PC-9 (cell line): ENCODE results near the gene RAB5B.

Experiments
- EZH2 ChIP-seq: fragments of 200-600 bp; sonication (generic); IDR thresholded peaks from 2 replicates; pipeline ENCODE4 v1.8.0; 2017; ENCODE audit warnings: antibody characterized with exemption, low read depth
- TF ChIP-seq, protein P1 (sequence below): fragments of 200-600 bp; sonication (generic); conservative IDR thresholded peaks from 2 replicates; pipeline ENCODE4 v1.6.1; 2017; ENCODE audit warnings: mixed run types, antibody characterized with exemption, mild to moderate bottlenecking, moderate library complexity

DNA sequence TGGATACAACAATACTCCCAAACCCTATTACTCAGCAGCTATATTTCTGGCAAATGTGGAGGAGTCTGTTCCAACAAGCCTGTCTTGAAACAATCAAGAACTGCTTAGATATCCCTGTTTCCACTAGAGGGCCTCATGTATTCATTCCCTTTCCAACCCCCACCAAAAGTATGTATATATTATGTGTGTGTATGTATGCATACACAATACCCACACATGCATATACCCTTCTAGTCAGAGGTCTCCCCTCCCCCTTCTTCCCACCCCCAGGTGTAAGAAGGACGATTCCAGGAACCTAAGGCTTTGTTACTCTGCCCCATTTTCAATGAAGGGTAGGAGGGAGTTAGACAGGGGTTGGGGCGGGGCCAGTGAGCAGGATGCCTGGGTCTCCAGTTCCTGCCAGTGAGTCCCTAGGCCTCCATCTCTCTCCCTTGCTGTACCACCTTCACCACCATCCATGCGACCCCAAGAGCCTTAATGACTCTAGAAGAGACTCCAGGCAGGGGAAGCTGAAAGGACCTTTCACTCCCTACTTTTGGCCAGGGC is 43.0 kb upstream of the RAB5B start, which contains the start of gene DGKA:
- TF ChIP-seq EZH2: no peak
- TF ChIP-seq, protein P1, sequence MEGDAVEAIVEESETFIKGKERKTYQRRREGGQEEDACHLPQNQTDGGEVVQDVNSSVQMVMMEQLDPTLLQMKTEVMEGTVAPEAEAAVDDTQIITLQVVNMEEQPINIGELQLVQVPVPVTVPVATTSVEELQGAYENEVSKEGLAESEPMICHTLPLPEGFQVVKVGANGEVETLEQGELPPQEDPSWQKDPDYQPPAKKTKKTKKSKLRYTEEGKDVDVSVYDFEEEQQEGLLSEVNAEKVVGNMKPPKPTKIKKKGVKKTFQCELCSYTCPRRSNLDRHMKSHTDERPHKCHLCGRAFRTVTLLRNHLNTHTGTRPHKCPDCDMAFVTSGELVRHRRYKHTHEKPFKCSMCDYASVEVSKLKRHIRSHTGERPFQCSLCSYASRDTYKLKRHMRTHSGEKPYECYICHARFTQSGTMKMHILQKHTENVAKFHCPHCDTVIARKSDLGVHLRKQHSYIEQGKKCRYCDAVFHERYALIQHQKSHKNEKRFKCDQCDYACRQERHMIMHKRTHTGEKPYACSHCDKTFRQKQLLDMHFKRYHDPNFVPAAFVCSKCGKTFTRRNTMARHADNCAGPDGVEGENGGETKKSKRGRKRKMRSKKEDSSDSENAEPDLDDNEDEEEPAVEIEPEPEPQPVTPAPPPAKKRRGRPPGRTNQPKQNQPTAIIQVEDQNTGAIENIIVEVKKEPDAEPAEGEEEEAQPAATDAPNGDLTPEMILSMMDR: peak; percentile 77
